HL-60 (cell line): ENCODE data around the gene MPZ.
A peak's percentile ranks its signal among the peaks of the same experiment; 100 is the strongest.
"Not testable (repeated sequence)": the region's sequence is repeated elsewhere in the genome, so short reads cannot be mapped to it uniquely, and the experiment has no call there.

Source experiments
- DNase-seq, 2 experiments: peaks; one replicate each; pipeline ENCODE4 v3.0.0-alpha.2; 2010 to 2020; ENCODE audit warnings: low read depth in 1 of 2, low spot score in 1 of 2
- H3K27ac ChIP-seq: fragments of 250-450 bp; sonication (Bioruptor Pico); replicated peaks from 2 replicates; pipeline ENCODE4 v1.5.1; 2020; ENCODE audit warnings: mild to moderate bottlenecking, moderate library complexity
- H3K27me3 ChIP-seq: fragments of 250-450 bp; sonication (Bioruptor Pico); 2 replicates; pipeline ENCODE4 v1.5.1; 2021; ENCODE audit warnings: mild to moderate bottlenecking, moderate library complexity; ENCODE audit not compliant: insufficient read depth, poor library complexity, severe bottlenecking
- H3K4me3 ChIP-seq: replicated peaks from 2 replicates; pipeline ENCODE4 v1.5.1; 2011; ENCODE audit warnings: mild to moderate bottlenecking, control low read depth, low read length; ENCODE audit not compliant: insufficient read depth
- GABPA ChIP-seq: IDR thresholded peaks from 2 replicates; pipeline ENCODE4 v1.6.1; 2012; ENCODE audit warnings: low read depth
- POLR2AphosphoS5 ChIP-seq: IDR thresholded peaks from 2 replicates; pipeline ENCODE4 v1.6.1; 2012; ENCODE audit warnings: low read depth
- SPI1 ChIP-seq: IDR thresholded peaks from 2 replicates; pipeline ENCODE4 v1.6.1; 2012; ENCODE audit warnings: low read depth, mild to moderate bottlenecking, borderline replicate concordance
- TF ChIP-seq, protein P1 (sequence below): IDR thresholded peaks from one replicate; pipeline ENCODE4 v1.5.1; 2011; ENCODE audit warnings: low read length, control low read depth, inconsistent platforms; ENCODE audit not compliant: insufficient read depth
- TF ChIP-seq, protein P2 (sequence below): IDR thresholded peaks from 2 replicates; pipeline ENCODE4 v1.6.1; 2012; ENCODE audit warnings: low read depth; ENCODE audit not compliant: insufficient replicate concordance

The MPZ gene

DNA sequence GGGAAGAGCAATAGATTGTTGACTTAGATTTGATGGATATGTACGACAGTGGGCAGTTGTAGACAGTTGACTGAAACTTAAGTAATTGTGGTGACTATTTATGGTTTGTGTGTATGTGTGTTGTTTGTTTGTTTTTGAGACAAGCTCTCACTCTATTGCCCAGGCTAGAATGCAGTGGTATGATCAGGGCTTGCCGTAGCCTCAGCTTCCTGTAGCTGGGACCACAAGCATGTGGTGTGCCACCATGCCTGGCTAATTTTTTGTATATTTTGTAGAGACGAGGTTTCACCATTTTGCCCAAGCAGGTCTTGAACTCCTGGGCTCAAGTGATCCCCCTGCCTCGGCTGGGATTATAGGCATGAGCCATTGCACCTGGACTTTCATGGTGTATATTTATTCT lies 14.3 kb upstream of the MPZ start:
- no peak overlapping the region for H3K4me3 ChIP-seq

DNA sequence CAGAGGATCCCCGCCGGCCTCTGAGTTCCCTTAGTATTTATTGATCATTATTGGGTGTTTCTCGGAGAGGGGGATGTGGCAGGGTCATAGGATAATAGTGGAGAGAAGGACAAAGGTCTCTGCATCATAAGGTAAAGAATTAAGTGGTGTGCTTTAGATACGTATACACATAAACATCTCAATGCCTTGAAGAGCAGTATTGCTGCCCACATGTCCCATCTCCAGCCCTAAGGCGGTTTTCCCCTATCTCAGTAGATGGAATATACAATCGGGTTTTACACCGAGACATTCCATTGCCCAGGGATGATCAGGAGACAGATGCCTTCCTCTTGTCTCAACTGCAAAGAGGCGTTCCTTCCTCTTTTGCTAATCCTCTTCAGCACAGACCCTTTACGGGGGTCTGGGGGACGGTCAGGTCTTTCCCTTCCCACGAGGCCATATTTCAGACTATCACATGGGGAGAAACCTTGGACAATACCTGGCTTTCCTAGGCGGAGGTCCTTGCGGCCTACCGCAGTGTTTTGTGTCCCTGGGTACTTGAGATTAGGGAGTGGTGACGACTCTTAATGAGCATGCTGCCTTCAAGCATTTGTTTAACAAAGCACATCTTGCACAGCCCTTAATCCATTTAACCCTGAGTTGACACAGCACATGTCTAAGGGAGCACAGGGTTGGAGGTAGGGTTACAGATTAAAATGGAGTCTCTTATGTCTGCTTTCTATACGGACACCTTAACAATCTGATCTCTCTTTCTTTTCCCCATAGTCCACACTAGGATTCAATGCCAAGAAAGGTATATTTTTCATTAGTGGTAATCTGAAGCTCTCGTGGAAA lies 6.3 kb upstream of the MPZ start:
- H3K27ac ChIP-seq, DNase-seq, H3K4me3 ChIP-seq, H3K27me3 ChIP-seq: not testable (repeated sequence)

More for the DNA sequence above, 14.3 kb upstream of the MPZ start:
- Histone ChIP-seq H3K27me3 (no peaks in the 10 kb centered on the region), H3K27ac (no peak overlapping the region)
- TF ChIP-seq POLR2AphosphoS5: no peak
- TF ChIP-seq SPI1: no peak
- TF ChIP-seq, protein P1, sequence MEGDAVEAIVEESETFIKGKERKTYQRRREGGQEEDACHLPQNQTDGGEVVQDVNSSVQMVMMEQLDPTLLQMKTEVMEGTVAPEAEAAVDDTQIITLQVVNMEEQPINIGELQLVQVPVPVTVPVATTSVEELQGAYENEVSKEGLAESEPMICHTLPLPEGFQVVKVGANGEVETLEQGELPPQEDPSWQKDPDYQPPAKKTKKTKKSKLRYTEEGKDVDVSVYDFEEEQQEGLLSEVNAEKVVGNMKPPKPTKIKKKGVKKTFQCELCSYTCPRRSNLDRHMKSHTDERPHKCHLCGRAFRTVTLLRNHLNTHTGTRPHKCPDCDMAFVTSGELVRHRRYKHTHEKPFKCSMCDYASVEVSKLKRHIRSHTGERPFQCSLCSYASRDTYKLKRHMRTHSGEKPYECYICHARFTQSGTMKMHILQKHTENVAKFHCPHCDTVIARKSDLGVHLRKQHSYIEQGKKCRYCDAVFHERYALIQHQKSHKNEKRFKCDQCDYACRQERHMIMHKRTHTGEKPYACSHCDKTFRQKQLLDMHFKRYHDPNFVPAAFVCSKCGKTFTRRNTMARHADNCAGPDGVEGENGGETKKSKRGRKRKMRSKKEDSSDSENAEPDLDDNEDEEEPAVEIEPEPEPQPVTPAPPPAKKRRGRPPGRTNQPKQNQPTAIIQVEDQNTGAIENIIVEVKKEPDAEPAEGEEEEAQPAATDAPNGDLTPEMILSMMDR: no peak
- TF ChIP-seq, protein P2, sequence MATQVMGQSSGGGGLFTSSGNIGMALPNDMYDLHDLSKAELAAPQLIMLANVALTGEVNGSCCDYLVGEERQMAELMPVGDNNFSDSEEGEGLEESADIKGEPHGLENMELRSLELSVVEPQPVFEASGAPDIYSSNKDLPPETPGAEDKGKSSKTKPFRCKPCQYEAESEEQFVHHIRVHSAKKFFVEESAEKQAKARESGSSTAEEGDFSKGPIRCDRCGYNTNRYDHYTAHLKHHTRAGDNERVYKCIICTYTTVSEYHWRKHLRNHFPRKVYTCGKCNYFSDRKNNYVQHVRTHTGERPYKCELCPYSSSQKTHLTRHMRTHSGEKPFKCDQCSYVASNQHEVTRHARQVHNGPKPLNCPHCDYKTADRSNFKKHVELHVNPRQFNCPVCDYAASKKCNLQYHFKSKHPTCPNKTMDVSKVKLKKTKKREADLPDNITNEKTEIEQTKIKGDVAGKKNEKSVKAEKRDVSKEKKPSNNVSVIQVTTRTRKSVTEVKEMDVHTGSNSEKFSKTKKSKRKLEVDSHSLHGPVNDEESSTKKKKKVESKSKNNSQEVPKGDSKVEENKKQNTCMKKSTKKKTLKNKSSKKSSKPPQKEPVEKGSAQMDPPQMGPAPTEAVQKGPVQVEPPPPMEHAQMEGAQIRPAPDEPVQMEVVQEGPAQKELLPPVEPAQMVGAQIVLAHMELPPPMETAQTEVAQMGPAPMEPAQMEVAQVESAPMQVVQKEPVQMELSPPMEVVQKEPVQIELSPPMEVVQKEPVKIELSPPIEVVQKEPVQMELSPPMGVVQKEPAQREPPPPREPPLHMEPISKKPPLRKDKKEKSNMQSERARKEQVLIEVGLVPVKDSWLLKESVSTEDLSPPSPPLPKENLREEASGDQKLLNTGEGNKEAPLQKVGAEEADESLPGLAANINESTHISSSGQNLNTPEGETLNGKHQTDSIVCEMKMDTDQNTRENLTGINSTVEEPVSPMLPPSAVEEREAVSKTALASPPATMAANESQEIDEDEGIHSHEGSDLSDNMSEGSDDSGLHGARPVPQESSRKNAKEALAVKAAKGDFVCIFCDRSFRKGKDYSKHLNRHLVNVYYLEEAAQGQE: no peak
- no peak for TF ChIP-seq GABPA
- no peak for DNase-seq

DNA sequence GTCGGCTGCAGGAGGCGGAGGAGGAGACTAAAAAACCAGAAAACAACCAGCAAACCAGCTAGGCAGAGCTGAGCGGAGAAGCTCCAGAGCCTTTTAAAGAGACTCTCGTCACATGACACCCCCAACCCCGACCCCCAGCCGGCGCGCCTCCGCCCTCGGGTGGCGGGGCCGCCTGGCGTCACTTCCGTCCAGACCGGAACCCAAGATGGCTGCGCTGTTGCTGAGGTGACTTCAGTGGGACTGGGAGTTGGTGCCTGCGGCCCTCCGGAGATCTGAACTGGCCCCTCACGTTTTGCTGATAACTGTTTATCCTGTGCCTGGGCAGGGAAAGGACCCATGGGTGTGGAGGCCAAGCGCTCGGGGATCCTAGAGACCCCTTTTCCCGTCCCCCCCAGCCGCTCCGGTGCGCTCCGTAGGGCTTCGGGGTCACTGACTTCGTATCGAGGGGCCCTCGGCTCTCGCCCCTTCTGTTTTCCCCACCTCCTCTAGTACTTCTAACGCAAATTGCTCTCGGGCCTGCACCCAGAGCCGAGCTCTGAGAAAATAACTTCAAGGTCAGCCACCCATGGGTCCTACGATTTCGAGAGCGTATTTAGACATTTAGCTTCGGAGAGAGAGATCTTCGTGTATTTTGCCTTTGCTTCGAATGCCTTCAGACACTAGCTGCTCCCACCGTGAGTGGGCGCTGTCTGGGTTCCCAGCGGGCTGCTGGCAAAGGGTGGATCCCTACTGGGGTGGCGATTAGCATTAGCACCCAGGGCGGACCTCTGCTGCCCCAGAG lies 4.6 kb upstream of the MPZ start, which contains the start of gene SDHC:
Gene SDHC, plus strand, starts transcription at position 181 of the 781 bp plus-strand sequence. Its CDS starts 25 bp downstream, at position 206.
- Histone ChIP-seq H3K27me3 (no peaks in the 10 kb centered on the region), H3K4me3 (peak within 1 kb of the TSS; percentile 88), H3K27ac (peak within 1 kb of the TSS; percentile 93)
- peak; percentile 75 to 90 for DNase-seq
- TF ChIP-seq SPI1: peak; percentile 49; the same call in 1 of the 2 replicates
- TF ChIP-seq, protein P2: peak; percentile 50
- TF ChIP-seq GABPA: peak; percentile 81
- peak; percentile 87; the same call in 1 of the 2 replicates for TF ChIP-seq POLR2AphosphoS5
- TF ChIP-seq, protein P1: peak; percentile 30

DNA sequence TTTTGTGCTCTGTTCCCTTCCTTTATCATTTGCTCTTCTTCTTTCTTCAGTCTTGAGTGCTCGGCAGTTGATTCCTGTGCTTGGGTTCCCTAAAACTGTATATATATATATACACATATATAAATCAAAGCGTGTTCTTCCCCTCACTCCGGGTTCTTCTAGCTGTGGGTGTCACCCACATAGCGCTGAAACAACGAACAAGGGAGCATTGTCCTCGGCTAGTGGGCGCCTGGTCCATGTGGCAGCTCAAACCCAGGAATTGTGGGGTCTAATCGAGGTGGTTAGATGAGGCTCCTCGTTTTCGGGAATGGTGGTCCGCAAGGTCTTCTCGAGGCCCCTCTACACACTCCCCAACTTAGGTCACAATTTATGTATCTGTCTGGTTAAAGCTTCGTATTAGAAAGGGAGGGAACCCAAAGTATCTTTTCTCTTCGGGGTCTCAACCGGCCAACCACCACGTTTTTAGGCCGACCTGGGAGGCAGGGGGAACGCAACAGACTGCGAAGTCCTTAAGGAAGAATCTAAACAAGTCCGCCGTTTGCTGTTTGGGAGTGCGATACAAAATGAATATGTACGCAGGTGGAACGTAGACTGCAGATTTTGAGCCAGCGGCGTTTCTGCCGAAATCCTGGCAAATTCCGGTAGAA lies 3.9 kb upstream of the MPZ start:
- no peak for TF ChIP-seq POLR2AphosphoS5
- TF ChIP-seq, protein P1: no peak
- TF ChIP-seq SPI1: no peak
- no peak for TF ChIP-seq GABPA
- TF ChIP-seq, protein P2: no peak
- Histone ChIP-seq H3K4me3 (peak overlapping the region; percentile 88), H3K27ac (peak overlapping the region; percentile 93), H3K27me3 (no peaks in the 10 kb centered on the region)
- DNase-seq: no peak
